IPS-NIHi11 (cell line): Measurements from ENCODE around the gene OCA2.

ENCODE experiments used
- DNase-seq: peaks from one replicate; pipeline ENCODE4 v3.0.0; 2012; ENCODE audit warnings: mixed read lengths, low spot score

OCA2 gene

GRCh38 chr15:27949089-27949488, 150.0 kb downstream of the OCA2 start:
- no peak for DNase-seq

DNA sequence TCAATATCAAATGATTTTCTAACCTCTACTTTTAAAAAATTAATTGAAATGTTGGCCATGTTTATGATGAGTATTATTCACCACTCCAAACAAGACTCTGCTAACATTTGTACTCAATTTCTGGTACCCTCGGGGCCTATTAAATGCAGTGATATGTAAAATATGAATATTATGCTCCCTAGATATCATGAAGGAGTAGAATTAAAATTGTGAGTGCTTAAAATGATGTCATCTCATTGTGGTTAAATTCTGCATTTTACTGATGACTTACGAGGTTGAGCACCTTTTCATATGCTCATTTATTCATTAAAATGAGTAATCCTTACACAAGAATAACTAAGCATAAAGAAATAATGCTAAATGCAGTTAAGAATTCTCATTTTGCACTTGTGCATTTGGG, 159.9 kb downstream of the OCA2 start:
- no peak for DNase-seq

- DNase-seq, result no peak
Observed at GRCh38 chr15:27937851-27938250, 161.3 kb downstream of the OCA2 start.

DNA sequence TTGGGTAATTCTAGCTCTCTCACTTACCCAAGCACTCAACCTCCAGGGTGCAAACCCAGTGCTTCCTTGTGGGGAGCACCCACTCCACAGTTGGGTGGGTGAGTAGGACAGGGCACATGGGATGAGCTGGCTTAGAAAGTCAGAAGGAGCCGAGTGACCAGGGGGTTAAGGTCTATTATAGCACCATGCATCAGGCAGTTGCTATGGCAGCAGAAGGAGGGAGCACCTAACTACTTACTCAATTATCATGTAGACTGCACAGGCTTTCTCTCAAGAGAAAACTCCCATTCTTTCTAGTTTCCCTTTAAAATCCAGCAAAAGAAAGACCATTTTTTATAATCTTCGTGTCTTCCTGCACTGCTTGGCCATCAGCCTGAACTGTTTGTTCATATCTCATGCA, 163.0 kb downstream of the OCA2 start:
- DNase-seq, result no peak

- no peak for DNase-seq
Observed at GRCh38 chr15:27935328-27935727, 163.8 kb downstream of the OCA2 start.

- DNase-seq, result no peak
Observed at GRCh38 chr15:27934782-27935181, 164.3 kb downstream of the OCA2 start.

GRCh38 chr15:27933562-27933961, 165.6 kb downstream of the OCA2 start:
- DNase-seq, result no peak

DNA sequence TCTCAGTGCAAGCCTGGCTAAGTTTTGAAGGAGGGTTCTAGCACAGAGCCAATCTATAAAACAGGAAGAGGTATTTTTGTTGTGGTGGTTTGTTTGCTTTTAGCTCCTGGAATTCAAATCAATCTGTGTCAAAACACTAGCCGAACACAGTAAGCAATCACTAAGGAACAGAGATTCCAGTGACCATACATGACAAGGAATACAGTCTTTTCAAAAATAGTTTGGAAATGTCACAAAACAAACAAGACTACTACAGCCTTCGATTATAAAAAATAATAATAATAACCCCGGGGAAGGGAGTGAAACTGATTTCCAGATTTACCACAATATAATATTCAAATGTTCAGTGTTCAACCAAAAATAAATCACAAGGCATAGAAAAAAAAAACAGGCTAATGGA, 166.5 kb downstream of the OCA2 start:
- DNase-seq, result no peak

- DNase-seq, result no peak
Observed at GRCh38 chr15:27928386-27928785, 170.7 kb downstream of the OCA2 start.

DNA sequence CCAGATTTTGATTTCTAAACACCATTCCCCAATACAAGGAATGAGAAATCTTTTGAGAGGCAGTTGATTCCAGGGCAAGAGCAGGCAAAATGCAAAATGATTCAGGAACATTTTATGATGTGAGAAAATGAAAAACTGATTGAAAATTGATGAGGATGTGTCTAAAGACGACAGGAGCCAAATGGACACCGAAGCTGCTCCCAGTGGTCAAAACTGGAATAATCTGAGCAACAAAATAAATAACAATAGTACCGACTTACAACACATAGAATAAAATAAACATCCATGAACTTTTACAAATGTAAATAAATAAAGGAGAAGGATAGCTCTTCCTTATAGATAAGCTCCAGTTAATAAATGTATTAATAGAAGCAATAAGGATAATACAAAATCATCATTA, 186.8 kb downstream of the OCA2 start:
- DNase-seq, result no peak

DNA sequence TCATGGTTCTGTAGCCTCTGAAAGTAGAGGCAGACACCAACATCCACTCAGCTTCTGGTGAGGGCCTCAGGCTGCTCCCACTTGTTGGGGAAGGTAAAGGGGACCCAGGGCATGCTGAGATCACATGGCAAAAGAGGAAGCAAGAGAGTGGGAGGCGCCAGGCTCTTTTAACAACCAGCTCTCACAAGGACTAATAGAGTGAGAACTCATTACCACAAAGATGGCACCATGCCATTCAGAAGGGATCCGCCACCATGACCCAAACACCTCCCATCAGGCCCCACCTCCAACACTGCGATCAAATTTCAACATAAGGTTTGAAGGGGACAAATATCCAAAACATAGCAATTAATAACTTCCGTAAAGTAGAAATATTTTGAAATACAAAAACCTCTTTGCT, 192.3 kb downstream of the OCA2 start:
- DNase-seq, result no peak

GRCh38 chr15:27903405-27903804, 195.7 kb downstream of the OCA2 start:
- DNase-seq, result no peak

- DNase-seq, result peak; percentile 22
Observed at GRCh38 chr15:27902680-27903385, 196.3 kb downstream of the OCA2 start.

DNA sequence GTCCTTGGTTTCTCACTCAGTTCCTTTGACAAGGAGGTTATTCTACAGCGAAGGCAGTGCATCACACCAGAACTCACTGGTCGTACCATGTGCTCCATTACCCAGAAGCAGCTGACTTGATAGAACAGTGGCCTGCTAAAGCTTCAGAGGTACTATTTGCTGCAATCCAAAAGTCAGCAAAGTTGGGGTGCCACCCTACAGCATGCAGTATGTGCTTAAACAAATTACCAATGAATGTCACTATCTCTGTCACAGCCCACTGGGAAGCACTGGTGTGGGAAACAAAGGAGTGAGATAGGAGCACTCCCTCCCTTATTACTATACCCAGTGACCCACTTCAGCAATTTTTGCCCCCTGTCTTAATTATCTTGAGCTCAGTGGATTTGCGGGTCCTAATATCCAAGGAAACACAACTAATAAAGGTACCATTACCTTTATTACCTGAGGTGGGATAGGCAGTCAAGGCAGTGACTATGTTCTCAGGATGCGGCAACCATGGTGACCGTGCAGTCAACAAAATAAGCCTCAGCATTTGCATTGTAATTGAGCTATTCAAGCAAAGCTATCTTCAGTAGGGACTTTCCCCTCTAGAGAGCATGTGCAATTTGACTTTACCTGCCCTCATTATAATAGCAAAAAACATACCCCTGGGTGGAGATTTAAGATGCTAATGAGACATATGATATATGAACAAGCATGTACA, 199.4 kb downstream of the OCA2 start:
- no peak for DNase-seq

DNA sequence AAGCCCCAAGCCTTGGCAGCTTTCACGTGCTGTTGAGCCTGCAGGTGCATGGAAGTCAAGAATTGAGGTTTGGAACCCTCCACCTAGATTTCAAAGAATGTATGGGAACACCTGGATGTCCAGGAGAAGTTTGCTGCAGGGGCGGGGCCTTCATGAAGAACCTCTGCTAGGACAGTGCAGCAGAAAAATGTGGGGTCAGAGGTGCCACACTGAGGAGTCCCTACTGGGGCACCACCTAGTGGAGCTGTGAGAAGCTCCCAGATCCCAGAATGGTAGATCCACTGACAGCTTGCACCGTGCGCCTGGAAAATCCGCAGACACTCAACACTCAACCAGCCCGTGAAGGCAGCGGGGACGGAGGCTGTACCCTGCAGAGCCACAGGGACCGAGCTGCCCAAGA, 201.6 kb downstream of the OCA2 start:
- DNase-seq, result no peak

DNA sequence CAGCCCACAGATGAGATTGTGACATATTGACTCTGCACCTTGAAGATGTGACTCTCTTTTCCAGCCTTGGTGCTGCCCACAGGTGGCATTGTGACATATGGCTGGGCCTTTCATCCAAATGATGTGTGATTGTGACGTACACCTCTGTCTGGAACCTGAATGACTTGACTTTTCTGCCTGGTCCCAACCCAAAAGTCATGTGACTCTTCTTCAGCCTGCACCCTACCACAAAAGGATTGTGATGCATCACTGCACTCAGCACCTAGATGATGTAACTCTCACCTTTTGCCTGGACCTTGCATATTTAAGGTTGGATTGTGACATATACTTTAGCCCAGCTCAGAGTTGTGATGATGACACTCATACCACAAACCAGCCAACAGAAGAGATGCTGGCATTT, 204.5 kb downstream of the OCA2 start:
- DNase-seq, result no peak

- DNase-seq, result no peak
Observed at GRCh38 chr15:27889258-27889657, 209.9 kb downstream of the OCA2 start.

- DNase-seq, result no peak
Observed at GRCh38 chr15:27885201-27885600, 213.9 kb downstream of the OCA2 start.

GRCh38 chr15:27884726-27885125, 214.4 kb downstream of the OCA2 start:
- no peak for DNase-seq

GRCh38 chr15:27878841-27879240, 220.3 kb downstream of the OCA2 start:
- no peak for DNase-seq

- no peak for DNase-seq
Observed at GRCh38 chr15:27873828-27874227, 225.3 kb downstream of the OCA2 start.

GRCh38 chr15:27873039-27873438, 226.1 kb downstream of the OCA2 start:
- no peak for DNase-seq

GRCh38 chr15:27872355-27872754, 226.8 kb downstream of the OCA2 start:
- DNase-seq, result no peak

GRCh38 chr15:27871902-27872260, 227.2 kb downstream of the OCA2 start:
- no peak for DNase-seq
